HG03064 (cell line): ENCODE data around the gene PHKB.
"Not testable (repeated sequence)": the region's sequence is repeated elsewhere in the genome, so short reads cannot be mapped to it uniquely, and the experiment has no call there.

Experiments used
- ATAC-seq: cut with Tn5 transposase; IDR thresholded peaks from one replicate; pipeline ENCODE4 v1.9.1; 2021; ENCODE audit warnings: low read depth; ENCODE audit not compliant: unreplicated experiment

The PHKB gene

GRCh38 chr16:47657977-47658376 lies 196.8 kb downstream of the PHKB start:
- ATAC-seq = no peak

- ATAC-seq = no peak
Measured at GRCh38 chr16:47660540-47660939, 199.4 kb downstream of the PHKB start.

GRCh38 chr16:47664653-47665325 lies 203.7 kb downstream of the PHKB start:
- ATAC-seq = no peak

GRCh38 chr16:47666434-47666833 lies 205.3 kb downstream of the PHKB start:
- ATAC-seq = no peak

- ATAC-seq = no peak
Measured at GRCh38 chr16:47667956-47668355, 206.8 kb downstream of the PHKB start.

- ATAC-seq = no peak
Measured at GRCh38 chr16:47672475-47672874, 211.3 kb downstream of the PHKB start.

GRCh38 chr16:47676635-47677177 lies 215.6 kb downstream of the PHKB start:
- ATAC-seq = no peak

GRCh38 chr16:47681571-47681970 lies 220.4 kb downstream of the PHKB start:
- not testable (repeated sequence) for ATAC-seq

- no peak for ATAC-seq
Measured at GRCh38 chr16:47687694-47688093, 226.6 kb downstream of the PHKB start.

- no peak for ATAC-seq
Measured at GRCh38 chr16:47693226-47693625, 232.1 kb downstream of the PHKB start.

GRCh38 chr16:47694543-47694942 lies 233.4 kb downstream of the PHKB start:
- ATAC-seq = no peak

- ATAC-seq = no peak
Measured at GRCh38 chr16:47695756-47696155, 234.6 kb downstream of the PHKB start.

- no peak for ATAC-seq
Measured at GRCh38 chr16:47697826-47698225, 236.7 kb downstream of the PHKB start.

GRCh38 chr16:47699106-47699505 lies 238.0 kb downstream of the PHKB start:
- ATAC-seq = no peak

- no peak for ATAC-seq
Measured at GRCh38 chr16:47700857-47701587, 239.9 kb downstream of the PHKB start.

- ATAC-seq = no peak
Measured at GRCh38 chr16:47705266-47705665, 244.1 kb downstream of the PHKB start.

GRCh38 chr16:47711809-47712208 lies 250.7 kb downstream of the PHKB start:
- no peak for ATAC-seq

- ATAC-seq = no peak
Measured at GRCh38 chr16:47712276-47713224, 251.4 kb downstream of the PHKB start.

- no peak for ATAC-seq
Measured at GRCh38 chr16:47713225-47713595, 252.1 kb downstream of the PHKB start.

GRCh38 chr16:47715442-47716083 lies 254.4 kb downstream of the PHKB start:
- no peak for ATAC-seq
